ENCODE data around the gene PSD2. TPM values are rescaled to one million over a fixed set of nuclear protein-coding genes. Genes with fewer than 3 reads are reported as not detected.
A peak's percentile ranks its signal among the peaks of the same experiment; 100 is the strongest.

The PSD2 gene
- total and polyA plus RNA-seq, 2 donors from 2014 or later = 0.09 to 0.13 TPM

- H3K4me1 ChIP-seq (ENCODE audit: control insufficient read depth in 2 of 3, insufficient read depth in 2 of 3, low read depth in 1 of 3, low read length in 3 of 3) = no peaks in the 10 kb centered on the region
- H3K36me3 ChIP-seq (ENCODE audit: control insufficient read depth in 2 of 3, insufficient read depth in 3 of 3, low read length in 3 of 3) = no peaks in the 10 kb centered on the region
- H3K4me3 ChIP-seq (ENCODE audit: low read length in 3 of 3) = no peak overlapping the region
- H3K27me3 ChIP-seq (ENCODE audit: control insufficient read depth, insufficient read depth, low read length) = no peaks in the 10 kb centered on the region
- DNase-seq (peak in 1 of 5 donors; percentile 48), FAIRE-seq (no peak)
- intact Hi-C loops (cut with DNase I) = no loop called here
- TF ChIP-seq CTCF (IDR thresholded peaks at IDR 0.05; ENCODE audit: borderline replicate concordance, extremely low read depth, insufficient read depth) = no peak
- H3K9me3 ChIP-seq (ENCODE audit: control insufficient read depth in 2 of 3, insufficient read depth in 1 of 3, low read length in 3 of 3) = no peaks in the 10 kb centered on the region
- no peak overlapping the region for H3K9ac ChIP-seq (ENCODE audit: low read length in 3 of 3)
- no peak overlapping the region for H3K27ac ChIP-seq (ENCODE audit: low read depth in 2 of 2, low read length in 2 of 2)
These were observed 41.0 kb downstream of the PSD2 start for GRCh38 chr5:139836469-139837208.

- Histone ChIP-seq H3K27me3 (ENCODE audit: control insufficient read depth, insufficient read depth, low read length) (no peaks in the 10 kb centered on the region), H3K36me3 (ENCODE audit: control insufficient read depth in 2 of 3, insufficient read depth in 3 of 3, low read length in 3 of 3) (no peaks in the 10 kb centered on the region), H3K9me3 (ENCODE audit: control insufficient read depth in 2 of 3, insufficient read depth in 1 of 3, low read length in 3 of 3) (no peaks in the 10 kb centered on the region), H3K27ac (ENCODE audit: low read depth in 2 of 2, low read length in 2 of 2) (no peak overlapping the region), H3K4me1 (ENCODE audit: control insufficient read depth in 2 of 3, insufficient read depth in 2 of 3, low read depth in 1 of 3, low read length in 3 of 3) (no peaks in the 10 kb centered on the region), H3K9ac (ENCODE audit: low read length in 3 of 3) (no peak overlapping the region), H3K4me3 (ENCODE audit: low read length in 3 of 3) (no peak overlapping the region)
- FAIRE-seq = no peak
- peak in 1 of 5 donors; percentile 39 for DNase-seq
- intact Hi-C loops (cut with DNase I) = no loop called here
- TF ChIP-seq CTCF (IDR thresholded peaks at IDR 0.05; ENCODE audit: borderline replicate concordance, extremely low read depth, insufficient read depth) = no peak
These were observed 42.2 kb downstream of the PSD2 start for GRCh38 chr5:139837711-139838380.

- Histone ChIP-seq H3K4me3 (ENCODE audit: low read length in 3 of 3) (no peak overlapping the region), H3K9me3 (ENCODE audit: control insufficient read depth in 2 of 3, insufficient read depth in 1 of 3, low read length in 3 of 3) (no peaks in the 10 kb centered on the region), H3K27me3 (ENCODE audit: control insufficient read depth, insufficient read depth, low read length) (no peaks in the 10 kb centered on the region), H3K9ac (ENCODE audit: low read length in 3 of 3) (no peak overlapping the region), H3K4me1 (ENCODE audit: control insufficient read depth in 2 of 3, insufficient read depth in 2 of 3, low read depth in 1 of 3, low read length in 3 of 3) (no peaks in the 10 kb centered on the region), H3K36me3 (ENCODE audit: control insufficient read depth in 2 of 3, insufficient read depth in 3 of 3, low read length in 3 of 3) (no peaks in the 10 kb centered on the region), H3K27ac (ENCODE audit: low read depth in 2 of 2, low read length in 2 of 2) (no peak overlapping the region)
- no peak for TF ChIP-seq CTCF (IDR thresholded peaks at IDR 0.05; ENCODE audit: borderline replicate concordance, extremely low read depth, insufficient read depth)
- FAIRE-seq (no peak), DNase-seq (peak in 1 of 5 donors; percentile 47)
- intact Hi-C loops (cut with DNase I) = no loop called here
These were observed 43.0 kb downstream of the PSD2 start for GRCh38 chr5:139838381-139839197.

Data from kidney (tissue), 14 donors.